ENCODE measurements around the gene MLH3.
A peak's percentile ranks its signal among the peaks of the same experiment; 100 is the strongest.

Gene MLH3

GRCh38 chr14:75092698-75093097, 41.4 kb upstream of the MLH3 start:
- H3K9me3 ChIP-seq = no peaks in the 10 kb centered on the region
- DNase-seq = no peak
- H3K27me3 ChIP-seq = no peaks in the 10 kb centered on the region
- H3K36me3 ChIP-seq = peaks cover 51% of the 10 kb centered on the region
- no peak for TF ChIP-seq CTCF (IDR thresholded peaks at IDR 0.05; ENCODE audit: low read depth, low read length)
- no peaks in the 10 kb centered on the region for H3K4me1 ChIP-seq
- H3K4me3 ChIP-seq (ENCODE audit: low read depth, low read length) = no peak overlapping the region

GRCh38 chr14:75091251-75091650, 40.0 kb upstream of the MLH3 start:
- Histone ChIP-seq H3K4me3 (ENCODE audit: low read depth, low read length) (no peak overlapping the region), H3K4me1 (no peaks in the 10 kb centered on the region), H3K27me3 (no peaks in the 10 kb centered on the region), H3K36me3 (peaks cover 52% of the 10 kb centered on the region), H3K9me3 (no peaks in the 10 kb centered on the region)
- no peak for TF ChIP-seq CTCF (IDR thresholded peaks at IDR 0.05; ENCODE audit: low read depth, low read length)
- DNase-seq = no peak

- no peaks in the 10 kb centered on the region for H3K27me3 ChIP-seq
- no peaks in the 10 kb centered on the region for H3K4me1 ChIP-seq
- no peaks in the 10 kb centered on the region for H3K9me3 ChIP-seq
- H3K4me3 ChIP-seq (ENCODE audit: low read depth, low read length) = no peak overlapping the region
- peaks cover 50% of the 10 kb centered on the region for H3K36me3 ChIP-seq
- DNase-seq = no peak
- no peak for TF ChIP-seq CTCF (IDR thresholded peaks at IDR 0.05; ENCODE audit: low read depth, low read length)
Measured at GRCh38 chr14:75090353-75090752, 39.1 kb upstream of the MLH3 start.

DNA sequence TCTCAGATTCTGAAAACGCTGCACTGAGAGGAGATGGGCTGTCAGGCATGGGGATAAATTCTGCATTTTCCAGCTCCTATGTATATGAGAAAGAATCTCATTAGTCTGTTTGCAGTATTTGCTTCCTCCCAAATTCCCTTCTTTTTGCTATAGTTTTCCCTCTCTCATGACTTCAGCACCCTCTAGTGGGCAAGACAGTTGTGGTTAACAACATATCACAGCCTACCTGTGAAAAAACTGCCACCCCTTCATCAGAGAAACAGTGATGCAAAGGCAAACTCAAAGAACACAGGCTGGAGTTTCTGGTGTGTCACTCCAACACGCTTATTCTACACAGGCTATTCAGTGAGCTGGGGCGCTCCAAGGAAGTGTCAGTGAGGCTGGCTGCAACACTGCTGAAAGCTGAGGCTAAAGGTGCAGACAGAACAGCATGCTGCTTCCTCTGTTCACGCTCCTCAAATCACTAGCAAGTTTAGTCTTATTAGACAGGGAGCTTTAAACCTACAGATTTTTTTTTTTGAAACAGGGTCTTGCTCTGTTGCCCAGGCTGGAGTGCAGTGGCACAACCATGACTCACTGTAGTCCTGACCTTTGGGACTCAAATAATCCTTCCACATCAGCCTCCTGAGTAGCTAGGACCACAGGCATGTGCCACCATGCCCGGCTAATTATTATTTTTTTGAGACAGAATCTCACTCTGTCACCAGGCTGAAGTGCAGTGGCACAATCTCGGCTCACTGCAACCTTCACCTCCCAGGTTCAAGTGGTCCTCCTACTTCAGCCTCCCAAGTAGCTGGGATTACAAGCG, 37.5 kb upstream of the MLH3 start:
- peak; percentile 92 for TF ChIP-seq CTCF (IDR thresholded peaks at IDR 0.05; ENCODE audit: low read depth, low read length)
- H3K4me3 ChIP-seq (ENCODE audit: low read depth, low read length) = no peak overlapping the region
- peak; percentile 72 for DNase-seq
- peaks cover 54% of the 10 kb centered on the region for H3K36me3 ChIP-seq
- H3K9me3 ChIP-seq = no peaks in the 10 kb centered on the region
- H3K27me3 ChIP-seq = no peaks in the 10 kb centered on the region
- no peaks in the 10 kb centered on the region for H3K4me1 ChIP-seq

DNA sequence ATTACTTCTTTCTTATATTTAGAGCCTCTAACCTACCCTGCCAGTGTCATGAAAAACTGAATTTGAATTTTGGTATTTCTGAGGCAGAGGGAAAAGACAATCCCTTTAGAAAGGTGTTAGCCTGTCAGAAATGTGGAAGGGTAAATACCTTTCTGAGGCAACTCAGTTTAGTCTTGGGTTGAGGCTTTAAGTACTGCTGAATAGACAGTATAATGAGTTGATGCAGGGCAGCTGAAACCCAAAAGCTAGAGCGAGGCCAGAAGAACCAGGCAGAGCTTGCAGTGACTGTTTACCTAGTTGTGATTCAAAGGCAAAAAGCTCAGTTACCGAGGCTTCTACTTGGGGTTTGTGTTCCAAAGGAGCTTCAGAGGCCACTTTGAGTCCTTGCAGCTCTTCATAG, 36.9 kb upstream of the MLH3 start:
- Histone ChIP-seq H3K9me3 (no peaks in the 10 kb centered on the region), H3K4me1 (no peaks in the 10 kb centered on the region), H3K4me3 (ENCODE audit: low read depth, low read length) (no peak overlapping the region), H3K36me3 (peaks cover 60% of the 10 kb centered on the region), H3K27me3 (no peaks in the 10 kb centered on the region)
- no peak for TF ChIP-seq CTCF (IDR thresholded peaks at IDR 0.05; ENCODE audit: low read depth, low read length)
- DNase-seq = no peak

GRCh38 chr14:75084513-75084912, 33.2 kb upstream of the MLH3 start:
- Histone ChIP-seq H3K27me3 (no peaks in the 10 kb centered on the region), H3K36me3 (peaks cover 56% of the 10 kb centered on the region), H3K4me3 (ENCODE audit: low read depth, low read length) (no peak overlapping the region), H3K9me3 (no peaks in the 10 kb centered on the region), H3K4me1 (no peaks in the 10 kb centered on the region)
- no peak for DNase-seq
- no peak; the same call in 1 of the 2 replicates for TF ChIP-seq CTCF (IDR thresholded peaks at IDR 0.05; ENCODE audit: low read depth, low read length)

Data from BE2C (cell line).